Measurements from ENCODE around the gene MAN2B1.
"Not testable (repeated sequence)": the region's sequence is repeated elsewhere in the genome, so short reads cannot be mapped to it uniquely, and the experiment has no call there.

The MAN2B1 gene

DNA sequence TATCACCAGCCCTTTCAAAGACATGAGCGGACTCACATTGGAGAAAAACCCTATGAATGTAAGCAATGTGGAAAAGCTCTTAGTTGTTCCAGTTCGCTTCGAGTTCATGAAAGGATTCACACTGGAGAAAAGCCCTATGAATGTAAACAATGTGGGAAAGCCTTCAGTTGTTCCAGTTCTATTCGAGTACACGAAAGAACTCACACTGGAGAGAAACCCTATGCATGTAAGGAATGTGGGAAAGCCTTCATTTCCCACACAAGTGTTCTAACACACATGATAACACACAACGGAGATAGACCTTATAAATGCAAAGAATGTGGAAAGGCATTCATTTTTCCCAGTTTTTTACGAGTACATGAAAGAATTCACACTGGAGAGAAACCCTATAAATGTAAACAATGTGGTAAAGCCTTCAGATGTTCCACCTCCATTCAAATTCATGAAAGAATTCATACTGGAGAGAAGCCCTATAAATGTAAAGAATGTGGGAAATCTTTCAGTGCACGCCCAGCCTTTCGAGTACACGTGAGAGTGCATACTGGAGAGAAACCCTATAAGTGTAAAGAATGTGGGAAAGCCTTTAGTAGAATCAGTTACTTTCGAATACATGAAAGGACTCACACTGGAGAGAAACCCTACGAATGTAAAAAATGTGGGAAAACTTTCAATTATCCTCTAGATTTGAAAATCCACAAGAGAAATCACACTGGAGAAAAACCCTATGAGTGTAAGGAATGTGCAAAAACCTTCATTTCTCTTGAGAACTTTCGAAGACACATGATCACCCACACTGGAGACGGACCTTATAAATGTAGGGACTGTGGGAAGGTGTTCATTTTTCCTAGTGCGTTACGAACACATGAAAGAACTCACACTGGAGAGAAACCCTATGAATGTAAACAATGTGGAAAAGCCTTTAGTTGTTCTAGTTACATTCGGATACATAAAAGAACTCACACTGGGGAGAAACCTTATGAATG lies 38.2 kb downstream of the MAN2B1 start:
- TF ChIP-seq, protein P1, sequence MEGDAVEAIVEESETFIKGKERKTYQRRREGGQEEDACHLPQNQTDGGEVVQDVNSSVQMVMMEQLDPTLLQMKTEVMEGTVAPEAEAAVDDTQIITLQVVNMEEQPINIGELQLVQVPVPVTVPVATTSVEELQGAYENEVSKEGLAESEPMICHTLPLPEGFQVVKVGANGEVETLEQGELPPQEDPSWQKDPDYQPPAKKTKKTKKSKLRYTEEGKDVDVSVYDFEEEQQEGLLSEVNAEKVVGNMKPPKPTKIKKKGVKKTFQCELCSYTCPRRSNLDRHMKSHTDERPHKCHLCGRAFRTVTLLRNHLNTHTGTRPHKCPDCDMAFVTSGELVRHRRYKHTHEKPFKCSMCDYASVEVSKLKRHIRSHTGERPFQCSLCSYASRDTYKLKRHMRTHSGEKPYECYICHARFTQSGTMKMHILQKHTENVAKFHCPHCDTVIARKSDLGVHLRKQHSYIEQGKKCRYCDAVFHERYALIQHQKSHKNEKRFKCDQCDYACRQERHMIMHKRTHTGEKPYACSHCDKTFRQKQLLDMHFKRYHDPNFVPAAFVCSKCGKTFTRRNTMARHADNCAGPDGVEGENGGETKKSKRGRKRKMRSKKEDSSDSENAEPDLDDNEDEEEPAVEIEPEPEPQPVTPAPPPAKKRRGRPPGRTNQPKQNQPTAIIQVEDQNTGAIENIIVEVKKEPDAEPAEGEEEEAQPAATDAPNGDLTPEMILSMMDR (IDR thresholded peaks at IDR 0.05; ENCODE audit: low read depth, low read length): no peak
- DNase-seq (ENCODE audit: extremely low read depth, low read depth): no peak

DNA sequence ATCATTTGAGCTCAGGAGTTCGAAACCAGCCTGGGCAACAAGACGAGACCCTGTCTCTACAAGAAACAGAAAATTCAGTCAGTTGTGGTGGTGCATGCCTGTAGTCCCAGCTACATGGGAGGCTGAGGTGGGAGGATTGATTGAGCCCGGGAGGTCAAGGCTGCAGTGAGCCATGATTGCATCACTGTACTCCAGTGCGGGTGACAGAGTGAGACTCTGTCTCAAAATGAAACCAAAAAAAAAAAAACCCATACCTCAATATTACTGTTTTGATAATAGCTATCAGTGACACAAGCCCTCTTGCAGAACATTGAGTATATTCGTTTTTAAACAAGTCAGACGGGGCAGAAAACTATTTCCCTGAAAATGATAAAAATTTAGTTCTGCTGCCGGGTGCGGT lies 39.6 kb downstream of the MAN2B1 start:
- TF ChIP-seq, protein P1 (IDR thresholded peaks at IDR 0.05; ENCODE audit: low read depth, low read length): no peak

DNA sequence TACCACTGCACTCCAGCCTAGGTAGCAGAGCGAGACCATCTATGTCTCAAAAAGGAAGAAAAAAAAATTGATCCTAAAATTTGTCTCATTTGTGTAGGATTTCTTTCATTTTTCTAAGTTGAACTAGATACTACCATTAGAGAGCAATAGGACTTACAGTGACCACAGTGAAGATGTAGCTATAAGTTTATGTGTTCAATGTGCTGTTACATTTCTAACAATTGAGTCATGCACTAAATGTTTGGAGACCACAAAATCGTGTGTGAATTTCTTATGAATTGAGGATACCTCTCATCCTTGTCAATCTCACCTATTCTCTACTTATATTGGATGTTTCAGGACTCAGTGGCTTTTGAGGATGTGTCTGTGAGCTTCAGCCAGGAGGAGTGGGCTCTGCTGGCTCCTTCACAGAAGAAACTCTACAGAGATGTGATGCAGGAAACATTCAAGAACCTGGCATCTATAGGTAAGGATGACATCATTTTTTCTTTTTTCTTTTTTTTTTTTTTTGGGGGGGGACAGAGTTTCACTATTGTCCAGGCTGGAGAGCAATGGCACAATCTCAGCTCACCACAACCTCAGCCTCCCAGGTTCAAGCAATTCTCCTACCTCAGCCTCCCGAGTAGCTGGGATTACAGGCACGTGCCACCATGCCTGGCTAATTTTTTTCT lies 43.0 kb downstream of the MAN2B1 start:
- TF ChIP-seq, protein P1 (IDR thresholded peaks at IDR 0.05; ENCODE audit: low read depth, low read length): no peak
- no peak for DNase-seq (ENCODE audit: extremely low read depth, low read depth)

More for the DNA sequence above, 39.6 kb downstream of the MAN2B1 start:
- no peak for DNase-seq (ENCODE audit: extremely low read depth, low read depth)

DNA sequence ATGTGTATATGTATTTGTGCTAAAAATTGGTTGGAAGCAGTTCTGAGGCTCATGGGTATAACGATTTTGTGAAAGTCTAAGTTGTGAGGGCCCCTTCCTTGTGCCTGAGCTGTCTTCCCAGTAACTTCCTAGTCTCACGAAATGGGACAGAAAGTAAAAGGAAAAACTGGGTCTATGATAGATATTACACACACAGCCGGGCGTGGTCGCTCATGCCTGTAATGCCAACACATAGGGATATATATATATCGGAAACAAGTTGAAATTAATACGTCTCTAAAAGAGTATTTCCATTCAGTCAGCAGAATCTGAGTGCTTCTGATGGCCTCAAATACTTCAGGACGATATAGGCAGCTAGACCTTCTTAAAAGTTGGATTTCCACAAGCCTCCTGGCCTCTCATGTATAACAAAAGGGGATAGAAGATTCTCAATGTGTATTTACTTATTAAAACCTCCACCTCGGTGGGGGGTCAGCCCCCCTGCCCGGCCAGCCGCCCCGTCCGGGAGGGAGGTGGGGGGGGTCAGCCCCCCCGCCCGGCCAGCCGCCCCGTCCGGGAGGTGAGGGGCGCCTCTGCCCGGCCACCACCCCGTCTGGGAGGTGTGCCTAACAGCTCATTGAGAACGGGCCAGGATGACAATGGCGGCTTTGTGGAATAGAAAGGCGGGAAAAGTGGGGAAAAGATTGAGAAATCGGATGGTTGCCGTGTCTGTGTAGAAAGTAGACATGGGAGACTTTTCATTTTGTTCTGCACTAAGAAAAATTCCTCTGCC lies 45.1 kb downstream of the MAN2B1 start:
- not testable (repeated sequence) for DNase-seq (ENCODE audit: extremely low read depth, low read depth)

DNA sequence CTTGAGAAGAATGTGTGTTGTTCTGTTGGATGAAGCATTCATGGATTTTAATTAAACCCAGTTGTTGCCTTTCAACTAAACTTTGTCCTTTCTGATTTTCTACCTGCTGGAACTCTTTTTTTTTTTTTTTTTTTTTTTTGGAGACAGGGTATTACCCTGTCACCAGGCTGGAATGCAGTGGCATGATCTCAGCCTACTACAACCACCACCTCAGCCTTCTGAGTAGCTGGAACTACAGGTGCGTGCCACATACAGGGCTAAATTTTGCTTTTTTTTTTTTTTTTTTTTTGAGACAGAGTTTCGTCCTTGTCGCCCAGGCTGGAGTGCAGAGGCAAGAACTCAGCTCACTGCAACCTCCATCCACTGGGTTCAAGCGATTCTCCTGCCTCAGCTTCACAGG lies 48.9 kb downstream of the MAN2B1 start:
- no peak for DNase-seq (ENCODE audit: extremely low read depth, low read depth)
- TF ChIP-seq, protein P1 (IDR thresholded peaks at IDR 0.05; ENCODE audit: low read depth, low read length): no peak

DNA sequence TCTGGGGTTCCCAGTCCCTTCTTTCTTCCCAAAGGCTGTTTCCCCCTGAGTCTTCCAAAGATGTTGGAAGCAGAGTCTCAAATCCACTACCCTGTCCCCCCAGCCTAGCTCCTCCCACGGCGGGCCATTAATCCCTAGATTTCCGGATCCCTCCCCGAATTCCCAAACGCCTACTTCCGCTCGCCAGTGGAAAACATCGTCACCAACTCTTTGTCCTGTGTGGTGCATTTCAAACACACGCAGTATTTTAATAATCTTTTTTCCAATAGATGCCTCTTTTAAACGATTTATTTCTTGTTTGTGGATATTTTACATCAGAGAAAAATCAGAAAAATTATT lies 55.2 kb downstream of the MAN2B1 start:
- TF ChIP-seq, protein P1 (IDR thresholded peaks at IDR 0.05; ENCODE audit: low read depth, low read length): no peak
- peak; percentile 54 for DNase-seq (ENCODE audit: extremely low read depth, low read depth)

DNA sequence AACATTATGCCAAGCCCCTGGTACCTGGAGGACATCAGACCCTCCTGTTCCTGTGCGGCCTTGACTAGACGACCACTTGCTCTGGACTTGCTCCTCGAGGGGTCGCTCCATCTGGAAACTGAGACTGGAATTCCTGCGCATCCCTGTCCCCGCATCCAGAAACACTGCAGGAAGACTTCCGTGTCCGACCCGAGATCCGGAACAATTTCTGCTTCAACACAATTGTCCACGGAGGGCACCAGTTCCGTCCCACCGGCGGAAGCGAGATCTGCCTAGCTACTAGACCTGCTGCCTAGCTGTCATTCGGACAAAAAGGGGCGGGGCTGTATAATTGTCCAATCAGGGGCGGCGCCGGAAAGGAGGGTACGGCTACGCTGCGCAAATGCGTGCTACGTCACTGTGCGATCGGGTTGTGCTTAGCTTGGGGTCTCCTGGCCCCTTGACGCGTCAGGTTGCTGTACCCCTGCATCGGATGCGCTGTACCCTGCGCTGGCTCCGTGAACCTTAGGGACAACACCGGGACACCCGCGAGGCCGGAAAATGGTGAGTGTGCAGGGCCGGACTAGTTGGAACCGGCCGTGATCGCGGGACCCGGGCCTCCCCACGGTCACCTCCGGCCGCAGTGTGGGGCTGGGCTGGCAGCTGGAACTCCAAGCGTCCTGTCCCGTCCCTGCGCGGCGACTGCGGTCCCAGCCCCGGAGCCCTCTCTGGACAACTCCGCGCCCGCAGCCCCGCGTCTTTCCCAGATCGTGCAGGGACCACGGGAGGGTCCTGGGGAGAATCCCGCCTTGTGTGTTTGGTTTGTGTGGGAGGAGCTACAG lies 55.8 kb downstream of the MAN2B1 start, which contains the start of the genes ZNF490 and ZNF791:
Gene ZNF490, minus strand, starts transcription at position 274 of the 821 bp plus-strand sequence. Its CDS starts 133 bp downstream, at position 141.
Gene ZNF791, plus strand, starts transcription at position 381 of the 821 bp plus-strand sequence. Its CDS starts 160 bp downstream, at position 541.
- DNase-seq (ENCODE audit: extremely low read depth, low read depth): peak; percentile 92
- TF ChIP-seq, protein P1 (IDR thresholded peaks at IDR 0.05; ENCODE audit: low read depth, low read length): no peak; the same call in 1 of the 2 replicates
